ENCODE results near the gene CGN. TPM values are rescaled to one million over a fixed set of nuclear protein-coding genes. Genes with fewer than 3 reads are reported as not detected.

CGN gene
- total and polyA plus RNA-seq, 2 of the 13 experiments (the other 11 are each of a cell fraction or from before 2014, with no cell fraction given): 0.75 to 0.81 TPM

GRCh38 chr1:151581451-151581850 lies 70.3 kb downstream of the CGN start:
- FAIRE-seq: no peak
- ATAC-seq: no peak
- Histone ChIP-seq H3K27ac (ENCODE audit: extremely low read length, insufficient read depth, low read length) (no peak overlapping the region), H3K9me3 (ENCODE audit: low read length) (no peaks in the 10 kb centered on the region), H3K79me2 (ENCODE audit: insufficient read depth, low read length) (no peaks in the 10 kb centered on the region), H3K4me2 (ENCODE audit: low read depth, low read length) (no peak overlapping the region), H4K20me1 (ENCODE audit: insufficient read depth, low read length) (no peaks in the 10 kb centered on the region), H2AFZ (ENCODE audit: low read length) (no peak overlapping the region), H3K9ac (ENCODE audit: insufficient read depth, low read depth, low read length) (no peak overlapping the region), H3K27me3 (ENCODE audit: control insufficient read depth in 1 of 2, insufficient read depth in 2 of 2, low read length in 2 of 2) (no peaks in the 10 kb centered on the region), H3K4me3 (replicated peaks in 1 of 3; ENCODE audit: insufficient read depth in 1 of 3, low read depth in 2 of 3, low read length in 3 of 3) (no peak overlapping the region), H3K4me1 (ENCODE audit: insufficient read depth, low read length) (peaks cover 2% of the 10 kb centered on the region), H3K36me3 (replicated peaks in 1 of 2; ENCODE audit: control insufficient read depth in 1 of 2, insufficient read depth in 2 of 2, low read length in 2 of 2) (peaks cover 5 to 21% of the 10 kb centered on the region in 2 experiments)
- in situ Hi-C loops (cut with HindIII; ENCODE audit: extremely low pct_ligation_motif_present, low pct_unique_long_range_greater_than_20kb) (no loop called here), intact Hi-C loops (cut with micrococcal nuclease; ENCODE audit: unreplicated experiment) (no loop called here)
- DNase-seq (ENCODE audit: low spot score): no peak
- no TSS peak for BruUV-seq (replicated peaks)
- ChIA-PET CTCF (ENCODE audit: low intra/inter-chr PET ratio, low total read pairs) (no interaction called here), POLR2A (no interaction called here)
- 98% methylated on average over 5 of the region's 5 CpGs for WGBS (ENCODE audit: low lambda C conversion rate)
- TF ChIP-seq ZNF891 (CRISPR knock-in tag; IDR thresholded peaks at IDR 0.05) (no peak), TSC22D2 (CRISPR knock-in tag; IDR thresholded peaks at IDR 0.05; ENCODE audit: borderline replicate concordance) (no peak), NFE2L1 (CRISPR knock-in tag; IDR thresholded peaks at IDR 0.05; ENCODE audit: borderline replicate concordance) (no peak), ZNF619 (CRISPR knock-in tag; IDR thresholded peaks at IDR 0.05) (no peak), SOX5 (CRISPR knock-in tag; IDR thresholded peaks at IDR 0.05; ENCODE audit: borderline replicate concordance) (no peak), SMAD1 (CRISPR knock-in tag; IDR thresholded peaks at IDR 0.05; ENCODE audit: borderline replicate concordance, low read depth) (no peak), ZNF674 (CRISPR knock-in tag; IDR thresholded peaks at IDR 0.05; ENCODE audit: low read depth) (no peak), RARG (CRISPR knock-in tag; IDR thresholded peaks at IDR 0.05; ENCODE audit: low read depth) (no peak), GZF1 (CRISPR knock-in tag; IDR thresholded peaks at IDR 0.05) (no peak), KLF9 (CRISPR knock-in tag; IDR thresholded peaks at IDR 0.05; ENCODE audit: low read depth) (no peak), ZNF3 (CRISPR knock-in tag; IDR thresholded peaks at IDR 0.05) (no peak), CENPT (CRISPR knock-in tag; IDR thresholded peaks at IDR 0.05; ENCODE audit: low read depth) (no peak)
- TF ChIP-seq, protein P1, sequence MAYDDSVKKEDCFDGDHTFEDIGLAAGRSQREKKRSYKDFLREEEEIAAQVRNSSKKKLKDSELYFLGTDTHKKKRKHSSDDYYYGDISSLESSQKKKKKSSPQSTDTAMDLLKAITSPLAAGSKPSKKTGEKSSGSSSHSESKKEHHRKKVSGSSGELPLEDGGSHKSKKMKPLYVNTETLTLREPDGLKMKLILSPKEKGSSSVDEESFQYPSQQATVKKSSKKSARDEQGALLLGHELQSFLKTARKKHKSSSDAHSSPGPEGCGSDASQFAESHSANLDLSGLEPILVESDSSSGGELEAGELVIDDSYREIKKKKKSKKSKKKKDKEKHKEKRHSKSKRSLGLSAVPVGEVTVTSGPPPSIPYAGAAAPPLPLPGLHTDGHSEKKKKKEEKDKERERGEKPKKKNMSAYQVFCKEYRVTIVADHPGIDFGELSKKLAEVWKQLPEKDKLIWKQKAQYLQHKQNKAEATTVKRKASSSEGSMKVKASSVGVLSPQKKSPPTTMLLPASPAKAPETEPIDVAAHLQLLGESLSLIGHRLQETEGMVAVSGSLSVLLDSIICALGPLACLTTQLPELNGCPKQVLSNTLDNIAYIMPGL (CRISPR knock-in tag; IDR thresholded peaks at IDR 0.05; ENCODE audit: borderline replicate concordance in 1 of 2, low read depth in 1 of 2): no peak
- TF ChIP-seq, protein P2, sequence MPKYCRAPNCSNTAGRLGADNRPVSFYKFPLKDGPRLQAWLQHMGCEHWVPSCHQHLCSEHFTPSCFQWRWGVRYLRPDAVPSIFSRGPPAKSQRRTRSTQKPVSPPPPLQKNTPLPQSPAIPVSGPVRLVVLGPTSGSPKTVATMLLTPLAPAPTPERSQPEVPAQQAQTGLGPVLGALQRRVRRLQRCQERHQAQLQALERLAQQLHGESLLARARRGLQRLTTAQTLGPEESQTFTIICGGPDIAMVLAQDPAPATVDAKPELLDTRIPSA (CRISPR knock-in tag; IDR thresholded peaks at IDR 0.05; ENCODE audit: borderline replicate concordance): no peak
